Colonic mucosa (tissue), 4 donors: Measurements from ENCODE around the gene ARSI. TPM values are rescaled to one million over a fixed set of nuclear protein-coding genes. Genes with fewer than 3 reads are reported as not detected.

Experiments used
- DNase-seq: peaks from one replicate; pipeline ENCODE4 v3.0.0-alpha.2; 2020
- H3K27ac ChIP-seq: fragments of 200-600 bp; one replicate; pipeline ENCODE4 v1.8.0; 2021
- H3K27me3 ChIP-seq: fragments of 200-600 bp; one replicate; pipeline ENCODE4 v1.8.0; 2021
- H3K36me3 ChIP-seq: fragments of 200-600 bp; one replicate; pipeline ENCODE4 v1.8.0; 2021
- H3K4me1 ChIP-seq: fragments of 200-600 bp; one replicate; pipeline ENCODE4 v1.8.0; 2021; ENCODE audit warnings: mild to moderate bottlenecking
- H3K4me3 ChIP-seq: fragments of 200-600 bp; one replicate; pipeline ENCODE4 v1.8.0; 2021
- H3K9ac ChIP-seq, 2 donors: one replicate each; pipeline ENCODE4 v1.7.0; 2013; ENCODE audit warnings: control low read depth in 2 of 2, low read depth in 2 of 2, low read length in 2 of 2
- H3K9me3 ChIP-seq: fragments of 200-600 bp; one replicate; pipeline ENCODE4 v1.8.0; 2021
- intact Hi-C: fragments of 100-400 bp; cut with DNase I; formaldehyde crosslinking; loops from one replicate; pipeline ENCODE4 v1.14.1; 2022
- total RNA-seq, 2 donors: library from RNA; stranded (reverse); fragmentation: NEBNext Ultra II Directional in 1 of 2; extraction: Animal tissue kit (Norgen Biotek cat#: 25700) in 1 of 2; gene quantifications; one replicate each; pipeline ENCODE4 v1.2.1, GENCODE V29; 2021
- TF ChIP-seq, protein P1 (sequence below): fragments of 200-600 bp; IDR thresholded peaks from one replicate; pipeline ENCODE4 v1.8.0; 2022; ENCODE audit warnings: antibody characterized with exemption, mild to moderate bottlenecking
- donor health status: healthy.
- donor health status: DM: no; HTN: no; CAD: no.
- donor health status: DM: no; HTN: no; CAD: no.

Gene ARSI
- total RNA-seq, 2 donors from 2014 or later, result 0.17 to 0.69 TPM

GRCh38 chr5:150278916-150279315, 23.8 kb downstream of the ARSI start:
- TF ChIP-seq, protein P1, sequence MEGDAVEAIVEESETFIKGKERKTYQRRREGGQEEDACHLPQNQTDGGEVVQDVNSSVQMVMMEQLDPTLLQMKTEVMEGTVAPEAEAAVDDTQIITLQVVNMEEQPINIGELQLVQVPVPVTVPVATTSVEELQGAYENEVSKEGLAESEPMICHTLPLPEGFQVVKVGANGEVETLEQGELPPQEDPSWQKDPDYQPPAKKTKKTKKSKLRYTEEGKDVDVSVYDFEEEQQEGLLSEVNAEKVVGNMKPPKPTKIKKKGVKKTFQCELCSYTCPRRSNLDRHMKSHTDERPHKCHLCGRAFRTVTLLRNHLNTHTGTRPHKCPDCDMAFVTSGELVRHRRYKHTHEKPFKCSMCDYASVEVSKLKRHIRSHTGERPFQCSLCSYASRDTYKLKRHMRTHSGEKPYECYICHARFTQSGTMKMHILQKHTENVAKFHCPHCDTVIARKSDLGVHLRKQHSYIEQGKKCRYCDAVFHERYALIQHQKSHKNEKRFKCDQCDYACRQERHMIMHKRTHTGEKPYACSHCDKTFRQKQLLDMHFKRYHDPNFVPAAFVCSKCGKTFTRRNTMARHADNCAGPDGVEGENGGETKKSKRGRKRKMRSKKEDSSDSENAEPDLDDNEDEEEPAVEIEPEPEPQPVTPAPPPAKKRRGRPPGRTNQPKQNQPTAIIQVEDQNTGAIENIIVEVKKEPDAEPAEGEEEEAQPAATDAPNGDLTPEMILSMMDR, result no peak
- Histone ChIP-seq H3K27ac (no peak overlapping the region), H3K36me3 (no peaks in the 10 kb centered on the region), H3K9me3 (no peaks in the 10 kb centered on the region), H3K27me3 (no peaks in the 10 kb centered on the region), H3K4me1 (no peaks in the 10 kb centered on the region), H3K4me3 (no peak overlapping the region), H3K9ac (no peak overlapping the region)
- no peak for DNase-seq
- intact Hi-C loops, result no loop called here

- H3K36me3 ChIP-seq, result no peaks in the 10 kb centered on the region
- no peaks in the 10 kb centered on the region for H3K9me3 ChIP-seq
- no peak overlapping the region for H3K27ac ChIP-seq
- no peaks in the 10 kb centered on the region for H3K4me1 ChIP-seq
- intact Hi-C loops, result no loop called here
- TF ChIP-seq, protein P1, result no peak
- DNase-seq, result no peak
- H3K9ac ChIP-seq, result no peak overlapping the region
- H3K27me3 ChIP-seq, result no peaks in the 10 kb centered on the region
- H3K4me3 ChIP-seq, result no peak overlapping the region
Measured at GRCh38 chr5:150278046-150278730, 24.5 kb downstream of the ARSI start.

GRCh38 chr5:150277043-150277442, 25.7 kb downstream of the ARSI start:
- H3K9me3 ChIP-seq, result no peaks in the 10 kb centered on the region
- no peak overlapping the region for H3K27ac ChIP-seq
- no peak for DNase-seq
- TF ChIP-seq, protein P1, result no peak
- no peaks in the 10 kb centered on the region for H3K4me1 ChIP-seq
- no peaks in the 10 kb centered on the region for H3K27me3 ChIP-seq
- intact Hi-C loops, result no loop called here
- H3K4me3 ChIP-seq, result no peak overlapping the region
- no peak overlapping the region for H3K9ac ChIP-seq
- H3K36me3 ChIP-seq, result no peaks in the 10 kb centered on the region

DNA sequence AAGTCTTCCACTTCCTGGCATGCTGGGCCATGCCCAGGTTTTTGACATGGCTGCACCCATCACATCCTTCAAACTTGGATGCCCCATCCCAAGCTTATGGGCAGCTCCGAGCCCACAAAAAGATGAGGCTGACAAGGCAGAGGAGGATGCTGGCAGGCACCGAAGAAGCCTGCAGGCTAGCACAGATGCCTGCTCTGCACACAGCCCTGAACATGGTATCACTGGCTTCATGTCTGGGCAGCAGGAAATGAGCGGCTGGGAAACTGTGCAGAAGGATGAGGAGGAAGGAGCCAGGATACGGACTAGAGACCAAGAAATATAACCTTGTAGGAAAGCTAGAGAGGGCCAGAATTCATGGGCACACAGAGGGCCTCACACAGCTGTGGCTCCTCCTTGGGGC, 27.9 kb downstream of the ARSI start:
- H3K4me1 ChIP-seq, result no peaks in the 10 kb centered on the region
- H3K27me3 ChIP-seq, result no peaks in the 10 kb centered on the region
- intact Hi-C loops, result no loop called here
- no peak for DNase-seq
- no peak overlapping the region for H3K9ac ChIP-seq
- TF ChIP-seq, protein P1, result no peak
- H3K27ac ChIP-seq, result no peak overlapping the region
- H3K4me3 ChIP-seq, result no peak overlapping the region
- no peaks in the 10 kb centered on the region for H3K36me3 ChIP-seq
- no peaks in the 10 kb centered on the region for H3K9me3 ChIP-seq

DNA sequence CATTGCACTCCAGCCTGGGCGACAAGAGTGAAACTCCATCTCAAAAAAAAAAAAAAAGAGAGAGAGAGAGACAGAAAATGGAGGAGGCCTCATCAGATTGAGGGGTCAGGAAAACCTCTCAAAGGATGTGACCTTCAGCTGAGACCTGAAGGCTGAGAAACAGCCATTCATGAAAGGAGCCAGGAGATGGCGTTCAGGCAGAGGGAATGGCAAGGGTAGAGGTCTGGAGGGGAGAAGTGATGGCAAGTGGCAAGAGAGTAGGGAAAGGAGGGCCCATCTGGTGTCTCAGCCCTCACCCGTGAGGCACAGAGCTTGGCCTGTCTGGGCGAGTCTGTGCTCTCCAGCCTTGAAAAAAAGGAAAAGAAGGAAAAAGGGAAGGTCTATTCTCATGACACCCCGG, 30.2 kb downstream of the ARSI start:
- intact Hi-C loops, result no loop called here

More for the DNA sequence above, 30.2 kb downstream of the ARSI start:
- H3K9me3 ChIP-seq, result no peaks in the 10 kb centered on the region
- no peak overlapping the region for H3K9ac ChIP-seq
- no peak for DNase-seq
- H3K36me3 ChIP-seq, result no peaks in the 10 kb centered on the region
- no peak overlapping the region for H3K27ac ChIP-seq
- TF ChIP-seq, protein P1, result no peak
- no peaks in the 10 kb centered on the region for H3K27me3 ChIP-seq
- H3K4me1 ChIP-seq, result no peaks in the 10 kb centered on the region
- no peak overlapping the region for H3K4me3 ChIP-seq
